Fibroblast of lung (primary cell): Measurements from ENCODE around the gene DLGAP1. TPM values are rescaled to one million over a fixed set of nuclear protein-coding genes. Genes with fewer than 3 reads are reported as not detected.

Source experiments
- DNase-seq, 2 donors: peaks; one replicate each; pipeline versions ENCODE4 v3.0.0 to v3.0.0-alpha.2; 2010; ENCODE audit warnings: low read depth in 2 of 2
- H2AFZ ChIP-seq: 2 replicates; pipeline ENCODE4 v1.5.1; 2012; ENCODE audit warnings: low read length, control low read depth, inconsistent platforms
- H3K27ac ChIP-seq: 2 replicates; pipeline ENCODE4 v1.5.1; 2011; ENCODE audit warnings: low read length, control low read depth; ENCODE audit not compliant: insufficient read depth
- H3K27me3 ChIP-seq: 2 replicates; pipeline ENCODE4 v1.5.1; 2011; ENCODE audit warnings: mild to moderate bottlenecking, low read length; ENCODE audit not compliant: control insufficient read depth, insufficient read depth
- H3K36me3 ChIP-seq: 2 replicates; pipeline ENCODE4 v1.5.1; 2011; ENCODE audit warnings: low read length; ENCODE audit not compliant: control insufficient read depth, insufficient read depth
- H3K4me1 ChIP-seq: 2 replicates; pipeline ENCODE4 v1.5.1; 2011; ENCODE audit warnings: low read length; ENCODE audit not compliant: control insufficient read depth, insufficient read depth; ENCODE audit errors: extremely low read depth
- H3K4me2 ChIP-seq: 2 replicates; pipeline ENCODE4 v1.5.1; 2011; ENCODE audit warnings: low read length, control low read depth; ENCODE audit not compliant: insufficient read depth; ENCODE audit errors: extremely low read depth
- H3K4me3 ChIP-seq, 4 experiments: fragments of 200-600 bp in 1 of 4; sonication (generic) in 1 of 4; replicated peaks in 1 of 4; 2 replicates each; pipeline ENCODE4 v1.5.1; 2011 to 2016; ENCODE audit warnings: low read length in 4 of 4, low read depth in 3 of 4, mild to moderate bottlenecking in 3 of 4, control low read depth in 2 of 4, inconsistent platforms in 1 of 4, mixed read lengths in 1 of 4; ENCODE audit not compliant: insufficient read depth in 1 of 4; ENCODE audit errors: control extremely low read depth in 1 of 4
- H3K79me2 ChIP-seq: 2 replicates; pipeline ENCODE4 v1.5.1; 2012; ENCODE audit warnings: mild to moderate bottlenecking, low read length, inconsistent platforms; ENCODE audit not compliant: control insufficient read depth, insufficient read depth
- H3K9ac ChIP-seq: 2 replicates; pipeline ENCODE4 v1.5.1; 2011; ENCODE audit warnings: mild to moderate bottlenecking, low read length, control low read depth; ENCODE audit not compliant: insufficient read depth
- H3K9me3 ChIP-seq: 2 replicates; pipeline ENCODE4 v1.5.1; 2012; ENCODE audit warnings: low read depth, low read length; ENCODE audit not compliant: control insufficient read depth, insufficient read depth
- H4K20me1 ChIP-seq: 2 replicates; pipeline ENCODE4 v1.5.1; 2011; ENCODE audit warnings: low read length; ENCODE audit not compliant: control insufficient read depth, insufficient read depth; ENCODE audit errors: extremely low read depth
- EZH2 ChIP-seq: IDR thresholded peaks from 2 replicates; pipeline ENCODE4 v1.5.1; 2012; ENCODE audit warnings: low read length, control low read depth, mild to moderate bottlenecking; ENCODE audit errors: missing control alignments
- polyA plus RNA-seq, 2 donors: library from polyadenylated mRNA; depleted of rRNA in 1 of 2; stranded (reverse) in 1 of 2; unstranded in 1 of 2; fragments of >200 nt; gene quantifications; 2 replicates each; pipeline ENCODE4 v1.2.1, GENCODE V29; 2011 to 2012; ENCODE audit warnings: missing spikeins in 1 of 2
- total RNA-seq: library from RNA; depleted of rRNA; stranded (reverse); fragments of >200 nt; gene quantifications from 2 replicates; pipeline ENCODE4 v1.2.1, GENCODE V29; 2014
- TF ChIP-seq, protein P1 (sequence below), 2 donors: IDR thresholded peaks in 1 of 2; conservative IDR thresholded peaks in 1 of 2; 1 replicate in 1 of 2; 2 replicates in 1 of 2; pipeline ENCODE4 v1.5.1; 2011 to 2012; ENCODE audit warnings: low read length in 2 of 2, control low read depth in 1 of 2, inconsistent platforms in 1 of 2, low read depth in 1 of 2, mild to moderate bottlenecking in 1 of 2

The DLGAP1 gene
- total and polyA plus RNA-seq, 2 donors (not counting 1 experiment from before 2014, with no cell fraction given): 0.16 to 0.17 TPM

- Histone ChIP-seq H3K36me3 (no peaks in the 10 kb centered on the region), H3K4me2 (no peak overlapping the region), H3K27me3 (peaks cover 3% of the 10 kb centered on the region), H3K9me3 (no peaks in the 10 kb centered on the region), H3K4me1 (no peaks in the 10 kb centered on the region), H3K9ac (no peak overlapping the region), H4K20me1 (no peaks in the 10 kb centered on the region), H3K27ac (no peak overlapping the region), H3K4me3 (no peak overlapping the region), H2AFZ (no peak overlapping the region), H3K79me2 (no peaks in the 10 kb centered on the region)
- DNase-seq: no peak
- no peak for TF ChIP-seq EZH2
- TF ChIP-seq, protein P1, sequence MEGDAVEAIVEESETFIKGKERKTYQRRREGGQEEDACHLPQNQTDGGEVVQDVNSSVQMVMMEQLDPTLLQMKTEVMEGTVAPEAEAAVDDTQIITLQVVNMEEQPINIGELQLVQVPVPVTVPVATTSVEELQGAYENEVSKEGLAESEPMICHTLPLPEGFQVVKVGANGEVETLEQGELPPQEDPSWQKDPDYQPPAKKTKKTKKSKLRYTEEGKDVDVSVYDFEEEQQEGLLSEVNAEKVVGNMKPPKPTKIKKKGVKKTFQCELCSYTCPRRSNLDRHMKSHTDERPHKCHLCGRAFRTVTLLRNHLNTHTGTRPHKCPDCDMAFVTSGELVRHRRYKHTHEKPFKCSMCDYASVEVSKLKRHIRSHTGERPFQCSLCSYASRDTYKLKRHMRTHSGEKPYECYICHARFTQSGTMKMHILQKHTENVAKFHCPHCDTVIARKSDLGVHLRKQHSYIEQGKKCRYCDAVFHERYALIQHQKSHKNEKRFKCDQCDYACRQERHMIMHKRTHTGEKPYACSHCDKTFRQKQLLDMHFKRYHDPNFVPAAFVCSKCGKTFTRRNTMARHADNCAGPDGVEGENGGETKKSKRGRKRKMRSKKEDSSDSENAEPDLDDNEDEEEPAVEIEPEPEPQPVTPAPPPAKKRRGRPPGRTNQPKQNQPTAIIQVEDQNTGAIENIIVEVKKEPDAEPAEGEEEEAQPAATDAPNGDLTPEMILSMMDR (conservative IDR thresholded peaks at IDR 0.05 in 1 of 2, IDR thresholded peaks at IDR 0.05 in 1 of 2; ENCODE audit: low read depth in 1 of 2, low read length in 2 of 2): no peak
Measured at GRCh38 chr18:4454537-4455112, 482 bp downstream of the DLGAP1 start.

- DNase-seq: peak in 1 of 2 donors; percentile 5
- H3K9ac ChIP-seq: no peak overlapping the region
- H3K27me3 ChIP-seq: peaks cover 3% of the 10 kb centered on the region
- no peak overlapping the region for H3K27ac ChIP-seq
- TF ChIP-seq, protein P1 (conservative IDR thresholded peaks at IDR 0.05 in 1 of 2, IDR thresholded peaks at IDR 0.05 in 1 of 2; ENCODE audit: low read depth in 1 of 2, low read length in 2 of 2): no peak
- no peak for TF ChIP-seq EZH2
- no peaks in the 10 kb centered on the region for H3K4me1 ChIP-seq
- H2AFZ ChIP-seq: no peak overlapping the region
- no peaks in the 10 kb centered on the region for H4K20me1 ChIP-seq
- H3K4me3 ChIP-seq: no peak overlapping the region
- no peaks in the 10 kb centered on the region for H3K9me3 ChIP-seq
- no peaks in the 10 kb centered on the region for H3K36me3 ChIP-seq
- no peaks in the 10 kb centered on the region for H3K79me2 ChIP-seq
- H3K4me2 ChIP-seq: no peak overlapping the region
Measured at GRCh38 chr18:4453874-4454536, 1.1 kb downstream of the DLGAP1 start.

DNA sequence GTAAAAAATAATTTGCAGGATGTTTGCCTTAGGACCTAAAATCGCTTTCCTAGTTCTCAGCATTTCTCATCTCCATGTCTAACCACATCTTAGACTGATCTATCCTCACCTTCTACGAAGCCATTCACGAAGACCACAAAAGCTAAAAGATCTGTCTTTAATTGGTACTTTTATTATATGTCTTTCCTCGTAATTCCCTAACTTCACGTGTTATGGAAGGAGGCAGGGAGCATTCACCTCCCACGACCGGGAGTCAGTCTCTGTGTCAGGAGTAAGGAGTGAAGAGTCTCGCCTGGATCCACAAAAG is 1.6 kb downstream of the DLGAP1 start:
- Histone ChIP-seq H2AFZ (no peak overlapping the region), H3K4me3 (no peak overlapping the region), H3K9me3 (no peaks in the 10 kb centered on the region), H4K20me1 (no peaks in the 10 kb centered on the region), H3K9ac (no peak overlapping the region), H3K27me3 (peaks cover 3% of the 10 kb centered on the region), H3K4me1 (no peaks in the 10 kb centered on the region), H3K36me3 (no peaks in the 10 kb centered on the region), H3K4me2 (no peak overlapping the region), H3K27ac (no peak overlapping the region), H3K79me2 (no peaks in the 10 kb centered on the region)
- TF ChIP-seq, protein P1 (conservative IDR thresholded peaks at IDR 0.05 in 1 of 2, IDR thresholded peaks at IDR 0.05 in 1 of 2; ENCODE audit: low read depth in 1 of 2, low read length in 2 of 2): no peak
- TF ChIP-seq EZH2: no peak
- DNase-seq: no peak
